ENCODE measurements around the gene PI4K2B. TPM values are rescaled to one million over a fixed set of nuclear protein-coding genes. Genes with fewer than 3 reads are reported as not detected.

PI4K2B gene
- total and polyA plus RNA-seq, 4 donors = 12.3 to 34.7 (median 19.4) TPM

DNA sequence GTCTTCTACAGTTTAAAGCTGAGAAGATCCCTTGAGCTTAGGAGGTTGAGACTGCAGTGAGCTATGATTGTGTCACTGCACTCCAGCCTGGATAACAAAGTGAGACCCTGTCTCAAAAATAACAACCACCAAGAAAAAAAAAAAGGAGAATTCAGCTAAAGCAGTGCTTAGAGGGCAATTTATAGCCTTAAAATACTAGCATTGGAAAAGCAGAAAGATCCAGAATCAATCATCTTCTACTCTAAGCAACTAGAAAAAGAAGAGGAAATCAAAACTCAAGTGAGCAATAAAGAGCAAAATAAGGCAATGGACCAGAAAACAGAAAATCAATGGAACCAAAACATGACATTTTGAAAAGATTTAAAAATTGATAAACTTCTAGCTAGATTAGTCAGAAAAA lies 639 bp upstream of the PI4K2B start:
- Histone ChIP-seq H3K36me3 (ENCODE audit: control insufficient read depth in 4 of 4, insufficient read depth in 3 of 4, low read depth in 1 of 4, low read length in 3 of 4) (no peaks in the 10 kb centered on the region), H3K9me3 (ENCODE audit: control insufficient read depth in 4 of 4, low read length in 3 of 4) (no peaks in the 10 kb centered on the region), H3K27ac (ENCODE audit: low read depth in 1 of 2, low read length in 2 of 2) (peak overlapping the region; percentile 99 to 100), H3K9ac (ENCODE audit: low read depth in 1 of 2, low read length in 2 of 2) (peak overlapping the region in 1 of 2 donors; percentile 14), H3K4me1 (ENCODE audit: control insufficient read depth in 4 of 4, insufficient read depth in 4 of 4, low read length in 3 of 4) (peaks cover 3 to 25% (median 14%) of the 10 kb centered on the region in 4 donors), H3K4me3 (ENCODE audit: low read depth in 1 of 3, low read length in 3 of 3) (peak overlapping the region; percentile 44 to 95 (median 52)), H3K27me3 (ENCODE audit: control insufficient read depth in 4 of 4, insufficient read depth in 4 of 4, low read length in 3 of 4) (no peaks in the 10 kb centered on the region)
- DNase-seq (ENCODE audit: low spot score) = no peak
- no peak for TF ChIP-seq YY1 (IDR thresholded peaks at IDR 0.05)
- no peak for TF ChIP-seq SP1 (IDR thresholded peaks at IDR 0.05)
- TF ChIP-seq HNF4G (IDR thresholded peaks at IDR 0.05) = no peak
- TF ChIP-seq, protein P1, sequence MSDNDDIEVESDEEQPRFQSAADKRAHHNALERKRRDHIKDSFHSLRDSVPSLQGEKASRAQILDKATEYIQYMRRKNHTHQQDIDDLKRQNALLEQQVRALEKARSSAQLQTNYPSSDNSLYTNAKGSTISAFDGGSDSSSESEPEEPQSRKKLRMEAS (IDR thresholded peaks at IDR 0.05) = no peak
- no peak for TF ChIP-seq RAD21 (IDR thresholded peaks at IDR 0.05)

DNA sequence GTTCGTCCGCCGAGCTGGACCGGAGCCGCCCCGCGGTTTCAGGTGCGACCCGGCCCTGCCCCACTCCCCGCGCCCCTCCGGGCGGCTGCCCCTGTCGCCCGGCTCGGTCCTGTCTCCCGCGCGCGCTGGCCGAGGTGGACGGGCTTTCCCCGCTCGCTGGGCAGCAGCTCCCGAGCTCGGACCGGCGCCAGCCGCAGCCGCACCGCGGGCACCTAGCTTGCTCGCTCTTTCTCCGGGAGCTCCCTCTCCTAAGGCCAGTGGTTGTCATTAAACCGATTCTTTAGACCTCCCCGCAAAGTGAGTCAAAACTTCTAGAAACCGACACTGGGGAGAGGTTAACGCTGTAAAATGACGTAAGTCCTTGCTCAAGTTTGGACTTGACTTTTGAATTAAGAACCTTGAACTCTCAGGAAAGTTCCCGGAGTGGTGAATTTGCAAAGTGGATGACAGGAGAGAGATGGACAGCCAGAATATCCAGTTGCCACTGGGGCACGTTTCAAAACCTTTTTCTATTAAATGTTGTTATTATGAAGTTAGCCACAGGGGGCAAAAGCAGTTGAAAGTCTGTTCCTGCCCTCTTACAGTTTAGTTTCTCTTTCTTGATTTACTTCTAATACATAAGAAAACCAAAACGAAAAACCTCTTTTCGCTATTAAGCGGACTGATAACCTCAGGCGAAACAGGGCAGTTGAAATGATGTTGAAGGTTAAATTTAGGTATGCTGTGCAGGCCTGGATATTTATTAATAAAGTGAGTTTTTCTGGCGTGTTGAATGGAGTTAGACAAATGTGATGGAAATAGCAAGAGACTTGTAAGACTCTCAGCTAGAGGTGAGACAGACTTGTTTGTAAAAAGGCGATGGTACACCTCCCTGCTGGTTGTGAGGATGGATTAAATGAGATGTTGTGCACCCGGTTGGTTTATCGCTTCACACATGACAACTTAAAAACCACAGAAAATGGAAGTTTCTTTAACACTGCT lies 847 bp downstream of the PI4K2B start:
- peak overlapping the region; percentile 99 to 100 for H3K27ac ChIP-seq (ENCODE audit: low read depth in 1 of 2, low read length in 2 of 2)
- peaks cover 6 to 21% (median 13%) of the 10 kb centered on the region in 4 donors for H3K4me1 ChIP-seq (ENCODE audit: control insufficient read depth in 4 of 4, insufficient read depth in 4 of 4, low read length in 3 of 4)
- TF ChIP-seq JUND (IDR thresholded peaks at IDR 0.05) (peak; percentile 63 to 66), TAF1 (conservative IDR thresholded peaks at IDR 0.05) (no peak), NR2F2 (IDR thresholded peaks at IDR 0.05) (peak; percentile 21), GABPA (IDR thresholded peaks at IDR 0.05 in 1 of 2, conservative IDR thresholded peaks at IDR 0.05 in 1 of 2) (peak in 1 of 2 donors; percentile 28), SP1 (IDR thresholded peaks at IDR 0.05) (peak; percentile 62), FOXA1 (IDR thresholded peaks at IDR 0.05) (peak; percentile 23), HNF4G (IDR thresholded peaks at IDR 0.05) (no peak), YY1 (IDR thresholded peaks at IDR 0.05) (peak; percentile 76), HNF4A (conservative IDR thresholded peaks at IDR 0.05) (peak; percentile 82 to 84), EGR1 (IDR thresholded peaks at IDR 0.05; ENCODE audit: low read depth in 2 of 2) (no peak), FOXA2 (IDR thresholded peaks at IDR 0.05) (peak; percentile 28), RAD21 (IDR thresholded peaks at IDR 0.05) (peak; percentile 70 to 78), RXRA (IDR thresholded peaks at IDR 0.05) (peak; percentile 70 to 71)
- TF ChIP-seq, protein P1 (IDR thresholded peaks at IDR 0.05) = peak; percentile 58
- TF ChIP-seq, protein P2, sequence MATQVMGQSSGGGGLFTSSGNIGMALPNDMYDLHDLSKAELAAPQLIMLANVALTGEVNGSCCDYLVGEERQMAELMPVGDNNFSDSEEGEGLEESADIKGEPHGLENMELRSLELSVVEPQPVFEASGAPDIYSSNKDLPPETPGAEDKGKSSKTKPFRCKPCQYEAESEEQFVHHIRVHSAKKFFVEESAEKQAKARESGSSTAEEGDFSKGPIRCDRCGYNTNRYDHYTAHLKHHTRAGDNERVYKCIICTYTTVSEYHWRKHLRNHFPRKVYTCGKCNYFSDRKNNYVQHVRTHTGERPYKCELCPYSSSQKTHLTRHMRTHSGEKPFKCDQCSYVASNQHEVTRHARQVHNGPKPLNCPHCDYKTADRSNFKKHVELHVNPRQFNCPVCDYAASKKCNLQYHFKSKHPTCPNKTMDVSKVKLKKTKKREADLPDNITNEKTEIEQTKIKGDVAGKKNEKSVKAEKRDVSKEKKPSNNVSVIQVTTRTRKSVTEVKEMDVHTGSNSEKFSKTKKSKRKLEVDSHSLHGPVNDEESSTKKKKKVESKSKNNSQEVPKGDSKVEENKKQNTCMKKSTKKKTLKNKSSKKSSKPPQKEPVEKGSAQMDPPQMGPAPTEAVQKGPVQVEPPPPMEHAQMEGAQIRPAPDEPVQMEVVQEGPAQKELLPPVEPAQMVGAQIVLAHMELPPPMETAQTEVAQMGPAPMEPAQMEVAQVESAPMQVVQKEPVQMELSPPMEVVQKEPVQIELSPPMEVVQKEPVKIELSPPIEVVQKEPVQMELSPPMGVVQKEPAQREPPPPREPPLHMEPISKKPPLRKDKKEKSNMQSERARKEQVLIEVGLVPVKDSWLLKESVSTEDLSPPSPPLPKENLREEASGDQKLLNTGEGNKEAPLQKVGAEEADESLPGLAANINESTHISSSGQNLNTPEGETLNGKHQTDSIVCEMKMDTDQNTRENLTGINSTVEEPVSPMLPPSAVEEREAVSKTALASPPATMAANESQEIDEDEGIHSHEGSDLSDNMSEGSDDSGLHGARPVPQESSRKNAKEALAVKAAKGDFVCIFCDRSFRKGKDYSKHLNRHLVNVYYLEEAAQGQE (IDR thresholded peaks at IDR 0.05) = peak; percentile 84
- TF ChIP-seq, protein P3, sequence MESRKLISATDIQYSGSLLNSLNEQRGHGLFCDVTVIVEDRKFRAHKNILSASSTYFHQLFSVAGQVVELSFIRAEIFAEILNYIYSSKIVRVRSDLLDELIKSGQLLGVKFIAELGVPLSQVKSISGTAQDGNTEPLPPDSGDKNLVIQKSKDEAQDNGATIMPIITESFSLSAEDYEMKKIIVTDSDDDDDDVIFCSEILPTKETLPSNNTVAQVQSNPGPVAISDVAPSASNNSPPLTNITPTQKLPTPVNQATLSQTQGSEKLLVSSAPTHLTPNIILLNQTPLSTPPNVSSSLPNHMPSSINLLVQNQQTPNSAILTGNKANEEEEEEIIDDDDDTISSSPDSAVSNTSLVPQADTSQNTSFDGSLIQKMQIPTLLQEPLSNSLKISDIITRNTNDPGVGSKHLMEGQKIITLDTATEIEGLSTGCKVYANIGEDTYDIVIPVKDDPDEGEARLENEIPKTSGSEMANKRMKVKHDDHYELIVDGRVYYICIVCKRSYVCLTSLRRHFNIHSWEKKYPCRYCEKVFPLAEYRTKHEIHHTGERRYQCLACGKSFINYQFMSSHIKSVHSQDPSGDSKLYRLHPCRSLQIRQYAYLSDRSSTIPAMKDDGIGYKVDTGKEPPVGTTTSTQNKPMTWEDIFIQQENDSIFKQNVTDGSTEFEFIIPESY (IDR thresholded peaks at IDR 0.05) = peak; percentile 61
- TF ChIP-seq, protein P4, sequence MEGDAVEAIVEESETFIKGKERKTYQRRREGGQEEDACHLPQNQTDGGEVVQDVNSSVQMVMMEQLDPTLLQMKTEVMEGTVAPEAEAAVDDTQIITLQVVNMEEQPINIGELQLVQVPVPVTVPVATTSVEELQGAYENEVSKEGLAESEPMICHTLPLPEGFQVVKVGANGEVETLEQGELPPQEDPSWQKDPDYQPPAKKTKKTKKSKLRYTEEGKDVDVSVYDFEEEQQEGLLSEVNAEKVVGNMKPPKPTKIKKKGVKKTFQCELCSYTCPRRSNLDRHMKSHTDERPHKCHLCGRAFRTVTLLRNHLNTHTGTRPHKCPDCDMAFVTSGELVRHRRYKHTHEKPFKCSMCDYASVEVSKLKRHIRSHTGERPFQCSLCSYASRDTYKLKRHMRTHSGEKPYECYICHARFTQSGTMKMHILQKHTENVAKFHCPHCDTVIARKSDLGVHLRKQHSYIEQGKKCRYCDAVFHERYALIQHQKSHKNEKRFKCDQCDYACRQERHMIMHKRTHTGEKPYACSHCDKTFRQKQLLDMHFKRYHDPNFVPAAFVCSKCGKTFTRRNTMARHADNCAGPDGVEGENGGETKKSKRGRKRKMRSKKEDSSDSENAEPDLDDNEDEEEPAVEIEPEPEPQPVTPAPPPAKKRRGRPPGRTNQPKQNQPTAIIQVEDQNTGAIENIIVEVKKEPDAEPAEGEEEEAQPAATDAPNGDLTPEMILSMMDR (IDR thresholded peaks at IDR 0.05; ENCODE audit: low read depth, low read length, missing input control) = peak; percentile 55
- TF ChIP-seq, protein P5, sequence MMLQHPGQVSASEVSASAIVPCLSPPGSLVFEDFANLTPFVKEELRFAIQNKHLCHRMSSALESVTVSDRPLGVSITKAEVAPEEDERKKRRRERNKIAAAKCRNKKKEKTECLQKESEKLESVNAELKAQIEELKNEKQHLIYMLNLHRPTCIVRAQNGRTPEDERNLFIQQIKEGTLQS (IDR thresholded peaks at IDR 0.05) = peak; percentile 55
- WGBS = 1% methylated on average over 49 of the region's 49 CpGs
- H3K4me3 ChIP-seq (ENCODE audit: low read depth in 1 of 3, low read length in 3 of 3) = peak overlapping the region; percentile 89 to 95 (median 94)
- no peaks in the 10 kb centered on the region for H3K27me3 ChIP-seq (ENCODE audit: control insufficient read depth in 4 of 4, insufficient read depth in 4 of 4, low read length in 3 of 4)
- peak overlapping the region; percentile 76 to 86 for H3K9ac ChIP-seq (ENCODE audit: low read depth in 1 of 2, low read length in 2 of 2)
- H3K36me3 ChIP-seq (ENCODE audit: control insufficient read depth in 4 of 4, insufficient read depth in 3 of 4, low read depth in 1 of 4, low read length in 3 of 4) = no peaks in the 10 kb centered on the region
- H3K9me3 ChIP-seq (ENCODE audit: control insufficient read depth in 4 of 4, low read length in 3 of 4) = no peaks in the 10 kb centered on the region
- peak; percentile 64 for DNase-seq (ENCODE audit: low spot score)

All from liver (tissue), 9 donors.